LNCaP clone FGC (cell line): ENCODE data around the gene POLR3K.

ENCODE experiments used
- DNase-seq: peaks from one replicate; pipeline ENCODE4 v3.0.0-alpha.2; 2011; ENCODE audit warnings: low read depth
- H3K4me3 ChIP-seq: 2 replicates; pipeline ENCODE4 v1.5.1; 2011; ENCODE audit warnings: mild to moderate bottlenecking, low read depth, low read length, control low read depth
- TF ChIP-seq, protein P1 (sequence below): IDR thresholded peaks from 2 replicates; pipeline ENCODE4 v1.5.1; 2012; ENCODE audit warnings: mild to moderate bottlenecking; ENCODE audit not compliant: control insufficient read depth, insufficient read depth; ENCODE audit errors: extremely low read depth

The POLR3K gene

DNA sequence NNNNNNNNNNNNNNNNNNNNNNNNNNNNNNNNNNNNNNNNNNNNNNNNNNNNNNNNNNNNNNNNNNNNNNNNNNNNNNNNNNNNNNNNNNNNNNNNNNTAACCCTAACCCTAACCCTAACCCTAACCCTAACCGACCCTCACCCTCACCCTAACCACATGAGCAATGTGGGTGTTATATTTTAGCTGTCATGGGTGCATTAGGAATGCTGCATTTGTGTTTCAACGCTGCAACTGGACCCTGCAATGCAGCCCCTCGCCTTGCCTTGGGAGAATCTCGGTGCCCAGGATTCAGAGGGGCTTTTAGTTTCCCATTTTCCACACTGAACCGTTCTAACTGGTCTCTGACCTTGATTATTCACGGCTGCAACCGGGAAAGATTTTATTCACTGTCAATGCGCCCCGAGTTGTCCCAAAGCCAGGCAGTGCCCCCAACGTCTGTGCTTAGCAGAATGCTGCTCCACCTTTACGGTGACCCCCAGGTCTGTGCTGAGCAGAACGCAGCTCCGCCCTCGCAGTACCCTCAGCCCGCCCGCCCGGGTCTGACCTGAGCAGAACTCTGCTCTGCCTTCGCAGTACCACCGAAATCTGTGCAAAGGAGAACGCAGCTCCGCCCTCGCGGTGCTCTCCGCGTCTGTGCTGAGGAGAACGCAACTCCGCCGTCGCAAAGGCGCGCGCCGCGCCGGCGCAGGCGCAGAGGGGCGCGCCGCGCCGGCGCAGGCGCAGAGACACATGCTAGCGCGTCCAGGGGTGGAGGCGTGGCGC, 43.3 kb downstream of the POLR3K start:
- DNase-seq = no peak
- TF ChIP-seq, protein P1, sequence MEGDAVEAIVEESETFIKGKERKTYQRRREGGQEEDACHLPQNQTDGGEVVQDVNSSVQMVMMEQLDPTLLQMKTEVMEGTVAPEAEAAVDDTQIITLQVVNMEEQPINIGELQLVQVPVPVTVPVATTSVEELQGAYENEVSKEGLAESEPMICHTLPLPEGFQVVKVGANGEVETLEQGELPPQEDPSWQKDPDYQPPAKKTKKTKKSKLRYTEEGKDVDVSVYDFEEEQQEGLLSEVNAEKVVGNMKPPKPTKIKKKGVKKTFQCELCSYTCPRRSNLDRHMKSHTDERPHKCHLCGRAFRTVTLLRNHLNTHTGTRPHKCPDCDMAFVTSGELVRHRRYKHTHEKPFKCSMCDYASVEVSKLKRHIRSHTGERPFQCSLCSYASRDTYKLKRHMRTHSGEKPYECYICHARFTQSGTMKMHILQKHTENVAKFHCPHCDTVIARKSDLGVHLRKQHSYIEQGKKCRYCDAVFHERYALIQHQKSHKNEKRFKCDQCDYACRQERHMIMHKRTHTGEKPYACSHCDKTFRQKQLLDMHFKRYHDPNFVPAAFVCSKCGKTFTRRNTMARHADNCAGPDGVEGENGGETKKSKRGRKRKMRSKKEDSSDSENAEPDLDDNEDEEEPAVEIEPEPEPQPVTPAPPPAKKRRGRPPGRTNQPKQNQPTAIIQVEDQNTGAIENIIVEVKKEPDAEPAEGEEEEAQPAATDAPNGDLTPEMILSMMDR = no peak
- H3K4me3 ChIP-seq = 0 out of 2 replicates have a peak overlapping the region, but pooled peaks have one; percentile 6
